ENCODE data around the gene PLAGL1. TPM values are rescaled to one million over a fixed set of nuclear protein-coding genes. Genes with fewer than 3 reads are reported as not detected.

Gene PLAGL1
- total RNA-seq, 4 donors from 2014 or later = 22.3 to 33.6 (median 26.0) TPM

DNA sequence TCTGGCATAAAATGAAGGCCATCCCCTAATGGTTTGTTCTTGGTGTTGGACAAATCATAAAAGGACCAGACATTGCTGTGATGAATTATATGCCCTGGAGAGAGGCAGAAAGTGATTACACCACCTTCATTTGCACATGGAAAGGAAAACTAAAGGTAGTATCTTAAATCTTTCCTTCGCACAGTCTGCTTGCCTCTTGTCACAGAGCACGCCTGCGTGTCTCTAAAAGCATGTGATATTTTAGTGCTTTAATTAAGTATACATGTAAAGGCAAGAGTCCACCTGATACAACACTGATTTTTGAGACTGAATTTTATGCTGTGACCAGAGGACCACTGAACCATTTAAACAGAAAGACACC, 28.8 kb upstream of the PLAGL1 start:
- DNase-seq (ENCODE audit: low spot score) = no peak
- ATAC-seq (ENCODE audit: low FRiP score) = peak; percentile 44
- TF ChIP-seq, protein P1, sequence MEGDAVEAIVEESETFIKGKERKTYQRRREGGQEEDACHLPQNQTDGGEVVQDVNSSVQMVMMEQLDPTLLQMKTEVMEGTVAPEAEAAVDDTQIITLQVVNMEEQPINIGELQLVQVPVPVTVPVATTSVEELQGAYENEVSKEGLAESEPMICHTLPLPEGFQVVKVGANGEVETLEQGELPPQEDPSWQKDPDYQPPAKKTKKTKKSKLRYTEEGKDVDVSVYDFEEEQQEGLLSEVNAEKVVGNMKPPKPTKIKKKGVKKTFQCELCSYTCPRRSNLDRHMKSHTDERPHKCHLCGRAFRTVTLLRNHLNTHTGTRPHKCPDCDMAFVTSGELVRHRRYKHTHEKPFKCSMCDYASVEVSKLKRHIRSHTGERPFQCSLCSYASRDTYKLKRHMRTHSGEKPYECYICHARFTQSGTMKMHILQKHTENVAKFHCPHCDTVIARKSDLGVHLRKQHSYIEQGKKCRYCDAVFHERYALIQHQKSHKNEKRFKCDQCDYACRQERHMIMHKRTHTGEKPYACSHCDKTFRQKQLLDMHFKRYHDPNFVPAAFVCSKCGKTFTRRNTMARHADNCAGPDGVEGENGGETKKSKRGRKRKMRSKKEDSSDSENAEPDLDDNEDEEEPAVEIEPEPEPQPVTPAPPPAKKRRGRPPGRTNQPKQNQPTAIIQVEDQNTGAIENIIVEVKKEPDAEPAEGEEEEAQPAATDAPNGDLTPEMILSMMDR (IDR thresholded peaks at IDR 0.05) = no peak

GRCh38 chr6:144036064-144036834, 28.2 kb upstream of the PLAGL1 start:
- peak; percentile 14 for ATAC-seq (ENCODE audit: low FRiP score)
- TF ChIP-seq, protein P1 (IDR thresholded peaks at IDR 0.05) = no peak
- no peak for DNase-seq (ENCODE audit: low spot score)

GRCh38 chr6:144035416-144035815, 27.4 kb upstream of the PLAGL1 start:
- DNase-seq (ENCODE audit: low spot score) = no peak
- no peak for ATAC-seq (ENCODE audit: low FRiP score)
- TF ChIP-seq, protein P1 (IDR thresholded peaks at IDR 0.05) = no peak

DNA sequence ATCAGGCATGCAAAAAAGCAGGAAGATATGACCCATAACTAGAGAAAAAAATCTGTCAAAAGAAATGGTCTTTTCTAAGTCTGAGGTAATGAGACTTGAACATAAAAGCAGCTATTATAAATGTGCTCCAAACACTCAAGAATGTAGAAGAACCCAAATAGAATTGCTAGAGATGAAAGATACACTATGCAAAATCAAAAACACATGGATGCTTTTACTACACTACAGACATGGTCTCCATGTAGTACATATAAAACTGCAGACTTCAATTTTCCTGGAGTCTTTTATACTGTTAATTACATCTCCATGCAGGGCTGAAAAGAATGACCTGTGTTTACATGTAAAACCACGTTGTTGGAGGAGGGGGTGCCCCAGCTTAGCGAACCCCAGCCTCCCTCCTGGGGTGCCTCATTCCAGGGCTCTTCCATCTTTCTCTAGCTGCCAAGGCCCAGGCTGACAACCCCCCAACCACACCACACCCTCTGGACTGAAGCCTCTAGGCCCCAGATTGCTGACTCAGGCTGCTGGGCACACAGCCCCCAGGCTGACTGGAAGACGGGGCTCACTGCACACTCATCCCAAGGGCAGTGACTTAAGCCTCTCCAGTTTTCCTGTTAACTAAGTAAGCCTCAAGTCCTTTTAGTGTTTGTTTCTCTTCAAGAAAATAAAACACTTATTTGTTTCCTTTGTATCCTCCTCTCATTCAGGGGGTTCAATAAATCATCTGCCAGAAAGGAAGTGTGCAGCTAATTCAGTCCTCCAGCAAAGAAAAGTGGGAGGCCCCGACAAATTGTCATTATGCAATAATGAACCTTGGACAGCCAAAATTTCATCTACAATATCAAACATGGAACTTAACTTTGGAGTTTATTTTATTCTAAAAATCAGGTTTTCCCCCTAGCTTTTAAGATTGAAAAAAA, 26.0 kb upstream of the PLAGL1 start:
- TF ChIP-seq, protein P1 (IDR thresholded peaks at IDR 0.05) = no peak
- DNase-seq (ENCODE audit: low spot score) (no peak), ATAC-seq (ENCODE audit: low FRiP score) (no peak)

GRCh38 chr6:144029452-144029851, 21.4 kb upstream of the PLAGL1 start:
- ATAC-seq (ENCODE audit: low FRiP score) = no peak
- TF ChIP-seq, protein P1 (IDR thresholded peaks at IDR 0.05) = no peak
- no peak for DNase-seq (ENCODE audit: low spot score)

- ATAC-seq (ENCODE audit: low FRiP score) (no peak), DNase-seq (ENCODE audit: low spot score) (no peak)
- TF ChIP-seq, protein P1 (IDR thresholded peaks at IDR 0.05) = no peak
Measured at GRCh38 chr6:144027932-144028587, 20.0 kb upstream of the PLAGL1 start.
